Stimulated activated CD8-positive, alpha-beta memory T cell treated with anti-CD3 and anti-CD28 coated beads, Interleukin-4, amount 100 ng/mL, for 24 hours (primary cell): ENCODE results near the gene EML6.
"Not testable (repeated sequence)": the region's sequence is repeated elsewhere in the genome, so short reads cannot be mapped to it uniquely, and the experiment has no call there.

Experiments
- DNase-seq: peaks from one replicate; pipeline ENCODE4 v3.0.0-alpha.2; 2020; ENCODE audit warnings: low read depth

EML6 gene

GRCh38 chr2:54850171-54851122 is 127.0 kb downstream of the EML6 start:
- no peak for DNase-seq

GRCh38 chr2:54853616-54854310 is 130.3 kb downstream of the EML6 start:
- DNase-seq = no peak

GRCh38 chr2:54855434-54855833 is 132.0 kb downstream of the EML6 start:
- DNase-seq = no peak

- no peak for DNase-seq
Measured at GRCh38 chr2:54858021-54858681, 134.7 kb downstream of the EML6 start.

GRCh38 chr2:54859416-54859815 is 136.0 kb downstream of the EML6 start:
- no peak for DNase-seq

GRCh38 chr2:54859997-54860701 is 136.7 kb downstream of the EML6 start:
- DNase-seq = no peak

- DNase-seq = no peak
Measured at GRCh38 chr2:54862229-54862628, 138.8 kb downstream of the EML6 start.

- DNase-seq = no peak
Measured at GRCh38 chr2:54862742-54863141, 139.3 kb downstream of the EML6 start.

GRCh38 chr2:54863660-54864059 is 140.2 kb downstream of the EML6 start:
- no peak for DNase-seq

GRCh38 chr2:54864096-54864495 is 140.6 kb downstream of the EML6 start:
- DNase-seq = no peak

- DNase-seq = no peak
Measured at GRCh38 chr2:54864727-54865126, 141.3 kb downstream of the EML6 start.

- DNase-seq = no peak
Measured at GRCh38 chr2:54866179-54866578, 142.7 kb downstream of the EML6 start.

GRCh38 chr2:54866868-54867267 is 143.4 kb downstream of the EML6 start:
- no peak for DNase-seq

GRCh38 chr2:54867457-54867856 is 144.0 kb downstream of the EML6 start:
- DNase-seq = no peak

- no peak for DNase-seq
Measured at GRCh38 chr2:54871457-54872107, 148.1 kb downstream of the EML6 start.

GRCh38 chr2:54872780-54873179 is 149.3 kb downstream of the EML6 start:
- no peak for DNase-seq

- DNase-seq = not testable (repeated sequence)
Measured at GRCh38 chr2:54873236-54873635, 149.8 kb downstream of the EML6 start.

GRCh38 chr2:54876764-54877163 is 153.3 kb downstream of the EML6 start:
- DNase-seq = no peak

GRCh38 chr2:54878182-54878581 is 154.7 kb downstream of the EML6 start:
- DNase-seq = no peak

GRCh38 chr2:54879032-54879431 is 155.6 kb downstream of the EML6 start:
- DNase-seq = no peak

GRCh38 chr2:54879598-54880332 is 156.3 kb downstream of the EML6 start:
- DNase-seq = no peak
